ENCODE results near the gene GRK5. TPM values are rescaled to one million over a fixed set of nuclear protein-coding genes. Genes with fewer than 3 reads are reported as not detected.

The GRK5 gene
- total RNA-seq, 1 experiment from 2014 or later = 1.2 TPM

GRCh38 chr10:119504651-119505050 lies 297.3 kb downstream of the GRK5 start:
- Histone ChIP-seq H2BK20ac (ENCODE audit: low read depth, low read length, poor library complexity, severe bottlenecking) (no peak overlapping the region), H4K8ac (replicated peaks; ENCODE audit: insufficient read length, low read depth, low read length) (no peak overlapping the region), H3K9me3 (ENCODE audit: control insufficient read depth, low read depth, low read length) (no peaks in the 10 kb centered on the region), H3K9ac (ENCODE audit: extremely low read depth, insufficient read length, low read length) (no peak overlapping the region), H2AFZ (ENCODE audit: low read length) (no peak overlapping the region), H3K79me2 (ENCODE audit: insufficient read depth, low read length) (no peaks in the 10 kb centered on the region), H2BK5ac (ENCODE audit: insufficient read length, low read length) (no peak overlapping the region), H2AK5ac (ENCODE audit: insufficient read length, low read length) (no peak overlapping the region), H3K18ac (ENCODE audit: insufficient read length, low read depth, low read length) (no peak overlapping the region), H3K79me1 (ENCODE audit: insufficient read depth, low read depth, low read length, poor library complexity, severe bottlenecking) (no peaks in the 10 kb centered on the region), H3K23ac (ENCODE audit: insufficient read length, low read depth, low read length) (no peak overlapping the region), H3K4ac (ENCODE audit: low read depth, low read length) (no peak overlapping the region), H3K23me2 (ENCODE audit: insufficient read length, low read depth, low read length, poor library complexity, severe bottlenecking) (no peaks in the 10 kb centered on the region), H3K27me3 (ENCODE audit: insufficient read depth, low read length) (no peaks in the 10 kb centered on the region), H3K27ac (ENCODE audit: insufficient read length, low read depth, low read length) (no peak overlapping the region), H3K4me2 (ENCODE audit: insufficient read depth, insufficient read length, low read length) (no peak overlapping the region), H4K5ac (ENCODE audit: insufficient read length, low read depth, low read length) (no peak overlapping the region), H3K14ac (ENCODE audit: insufficient read depth, low read length) (no peak overlapping the region), H4K91ac (ENCODE audit: insufficient read length, low read depth, low read length) (no peak overlapping the region), H2BK15ac (ENCODE audit: low read depth, low read length) (no peak overlapping the region), H3T11ph (ENCODE audit: low read length) (no peak overlapping the region), H3K56ac (ENCODE audit: insufficient read length, low read depth, low read length) (no peak overlapping the region), H2BK120ac (ENCODE audit: low read depth, low read length, poor library complexity, severe bottlenecking) (no peak overlapping the region), H3K4me1 (ENCODE audit: insufficient read depth, low read length) (no peaks in the 10 kb centered on the region), H4K20me1 (ENCODE audit: control insufficient read depth, insufficient read depth, insufficient read length) (no peaks in the 10 kb centered on the region), H2BK12ac (ENCODE audit: insufficient read length, low read depth, low read length) (no peak overlapping the region)
- Mint-ChIP-seq H3K9me3 (no peaks in the 10 kb centered on the region), H3K27ac (no peak overlapping the region), H3K36me3 (ENCODE audit: insufficient read depth in 1 of 3, low read depth in 3 of 3) (no peaks in the 10 kb centered on the region; a peak in 1 of 7 replicates), H3K4me1 (peaks cover 0 to 3% of the 10 kb centered on the region in 2 experiments; a peak in 3 of 4 replicates), H3K27me3 (ENCODE audit: low read depth) (peaks cover 5% of the 10 kb centered on the region), H3K4me3 (no peak overlapping the region)
- DNase-seq = no peak
- WGBS (ENCODE audit: extremely low coverage, insufficient read length, low lambda C conversion rate) = no CpG with 5 or more reads among the region's 10 CpGs
- no peak for TF ChIP-seq CTCF (conservative IDR thresholded peaks at IDR 0.05)

All from H9 (cell line).